ENCODE results near the gene PPP1R37.

The PPP1R37 gene

GRCh38 chr19:45140533-45140932 is 47.6 kb downstream of the PPP1R37 start:
- ATAC-seq: no peak
- TF ChIP-seq, protein P1, sequence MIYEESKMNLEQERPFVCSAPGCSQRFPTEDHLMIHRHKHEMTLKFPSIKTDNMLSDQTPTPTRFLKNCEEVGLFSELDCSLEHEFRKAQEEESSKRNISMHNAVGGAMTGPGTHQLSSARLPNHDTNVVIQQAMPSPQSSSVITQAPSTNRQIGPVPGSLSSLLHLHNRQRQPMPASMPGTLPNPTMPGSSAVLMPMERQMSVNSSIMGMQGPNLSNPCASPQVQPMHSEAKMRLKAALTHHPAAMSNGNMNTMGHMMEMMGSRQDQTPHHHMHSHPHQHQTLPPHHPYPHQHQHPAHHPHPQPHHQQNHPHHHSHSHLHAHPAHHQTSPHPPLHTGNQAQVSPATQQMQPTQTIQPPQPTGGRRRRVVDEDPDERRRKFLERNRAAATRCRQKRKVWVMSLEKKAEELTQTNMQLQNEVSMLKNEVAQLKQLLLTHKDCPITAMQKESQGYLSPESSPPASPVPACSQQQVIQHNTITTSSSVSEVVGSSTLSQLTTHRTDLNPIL (CRISPR knock-in tag; IDR thresholded peaks at IDR 0.05; ENCODE audit: low read depth): no peak
- TF ChIP-seq ESRRG (CRISPR knock-in tag; IDR thresholded peaks at IDR 0.05): no peak
- TF ChIP-seq BACH2 (CRISPR knock-in tag; IDR thresholded peaks at IDR 0.05; ENCODE audit: borderline replicate concordance): no peak
- no peak for TF ChIP-seq ZFP30 (CRISPR knock-in tag; IDR thresholded peaks at IDR 0.05)
- TF ChIP-seq POU6F1 (CRISPR knock-in tag; IDR thresholded peaks at IDR 0.05; ENCODE audit: borderline replicate concordance, low read depth): no peak
- no peak for TF ChIP-seq ZNF565 (CRISPR knock-in tag; conservative IDR thresholded peaks at IDR 0.05; ENCODE audit: low read depth)
- no peak for TF ChIP-seq SNAI2 (CRISPR knock-in tag; IDR thresholded peaks at IDR 0.05)
- TF ChIP-seq ZC3H10 (CRISPR knock-in tag; IDR thresholded peaks at IDR 0.05): no peak
- no peak for TF ChIP-seq OSR1 (CRISPR knock-in tag; IDR thresholded peaks at IDR 0.05)
- no peak for TF ChIP-seq TCF4 (CRISPR knock-in tag; IDR thresholded peaks at IDR 0.05; ENCODE audit: borderline replicate concordance)
- no peak for TF ChIP-seq ISL1 (CRISPR knock-in tag; IDR thresholded peaks at IDR 0.05)
- TF ChIP-seq, protein P2, sequence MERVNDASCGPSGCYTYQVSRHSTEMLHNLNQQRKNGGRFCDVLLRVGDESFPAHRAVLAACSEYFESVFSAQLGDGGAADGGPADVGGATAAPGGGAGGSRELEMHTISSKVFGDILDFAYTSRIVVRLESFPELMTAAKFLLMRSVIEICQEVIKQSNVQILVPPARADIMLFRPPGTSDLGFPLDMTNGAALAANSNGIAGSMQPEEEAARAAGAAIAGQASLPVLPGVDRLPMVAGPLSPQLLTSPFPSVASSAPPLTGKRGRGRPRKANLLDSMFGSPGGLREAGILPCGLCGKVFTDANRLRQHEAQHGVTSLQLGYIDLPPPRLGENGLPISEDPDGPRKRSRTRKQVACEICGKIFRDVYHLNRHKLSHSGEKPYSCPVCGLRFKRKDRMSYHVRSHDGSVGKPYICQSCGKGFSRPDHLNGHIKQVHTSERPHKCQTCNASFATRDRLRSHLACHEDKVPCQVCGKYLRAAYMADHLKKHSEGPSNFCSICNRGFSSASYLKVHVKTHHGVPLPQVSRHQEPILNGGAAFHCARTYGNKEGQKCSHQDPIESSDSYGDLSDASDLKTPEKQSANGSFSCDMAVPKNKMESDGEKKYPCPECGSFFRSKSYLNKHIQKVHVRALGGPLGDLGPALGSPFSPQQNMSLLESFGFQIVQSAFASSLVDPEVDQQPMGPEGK (CRISPR knock-in tag; IDR thresholded peaks at IDR 0.05; ENCODE audit: borderline replicate concordance): no peak
- no peak for TF ChIP-seq ZFP3 (CRISPR knock-in tag; IDR thresholded peaks at IDR 0.05)
- TF ChIP-seq CSRNP3 (CRISPR knock-in tag; IDR thresholded peaks at IDR 0.05): no peak
- no peak for TF ChIP-seq TOX (CRISPR knock-in tag; IDR thresholded peaks at IDR 0.05; ENCODE audit: borderline replicate concordance)

DNA sequence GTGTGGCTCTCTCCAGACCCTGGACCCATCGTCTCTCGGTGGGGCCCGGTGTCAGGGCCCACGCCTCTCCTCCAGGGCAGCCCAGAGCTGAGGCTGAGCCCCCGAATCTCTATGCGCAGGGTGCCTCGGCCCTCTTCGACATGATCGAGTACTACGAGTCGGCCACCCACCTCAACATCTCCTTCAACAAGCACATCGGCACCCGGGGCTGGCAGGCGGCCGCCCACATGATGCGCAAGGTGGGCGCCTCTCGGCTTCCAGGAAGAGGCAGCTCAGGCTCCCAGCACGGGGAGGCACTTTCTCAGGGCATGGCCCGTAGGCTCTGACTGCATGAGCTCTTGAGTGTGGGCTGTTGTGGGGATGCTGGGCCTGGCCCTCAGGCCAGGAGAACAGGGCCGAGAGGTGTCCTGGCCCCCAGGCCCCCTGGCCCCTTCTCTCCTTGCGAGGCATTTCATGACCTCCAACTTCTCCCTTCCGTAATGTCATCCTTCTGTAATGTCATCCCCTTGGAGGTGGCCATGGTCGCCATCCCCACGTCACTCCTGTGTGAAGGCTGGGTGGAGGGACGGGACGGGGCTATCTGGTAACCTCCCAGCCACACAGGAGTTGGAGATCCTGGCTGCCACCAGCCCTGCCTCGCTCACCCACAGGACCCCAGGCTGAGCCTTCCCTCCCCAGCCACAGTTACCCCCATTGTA is 48.4 kb downstream of the PPP1R37 start:
- ATAC-seq: no peak
- TF ChIP-seq TSHZ2 (CRISPR knock-in tag; IDR thresholded peaks at IDR 0.05) (no peak), ZNF70 (CRISPR knock-in tag; IDR thresholded peaks at IDR 0.05) (no peak), GLIS3 (CRISPR knock-in tag; IDR thresholded peaks at IDR 0.05) (no peak), ZFP30 (CRISPR knock-in tag; IDR thresholded peaks at IDR 0.05) (no peak), PPARA (CRISPR knock-in tag; IDR thresholded peaks at IDR 0.05; ENCODE audit: borderline replicate concordance) (no peak), ISL1 (CRISPR knock-in tag; IDR thresholded peaks at IDR 0.05) (no peak), ARNTL (CRISPR knock-in tag; IDR thresholded peaks at IDR 0.05; ENCODE audit: borderline replicate concordance, low read depth) (no peak), CSRNP3 (CRISPR knock-in tag; IDR thresholded peaks at IDR 0.05) (no peak), BACH2 (CRISPR knock-in tag; IDR thresholded peaks at IDR 0.05; ENCODE audit: borderline replicate concordance) (no peak), ZC3H10 (CRISPR knock-in tag; IDR thresholded peaks at IDR 0.05) (no peak), RARB (CRISPR knock-in tag; IDR thresholded peaks at IDR 0.05) (no peak), ZNF8 (CRISPR knock-in tag; IDR thresholded peaks at IDR 0.05) (no peak), POU6F1 (CRISPR knock-in tag; IDR thresholded peaks at IDR 0.05; ENCODE audit: borderline replicate concordance, low read depth) (no peak), ZFP3 (CRISPR knock-in tag; IDR thresholded peaks at IDR 0.05) (no peak), TCF4 (CRISPR knock-in tag; IDR thresholded peaks at IDR 0.05; ENCODE audit: borderline replicate concordance) (no peak), SNAI2 (CRISPR knock-in tag; IDR thresholded peaks at IDR 0.05) (no peak), CSDC2 (CRISPR knock-in tag; IDR thresholded peaks at IDR 0.05) (no peak), OSR1 (CRISPR knock-in tag; IDR thresholded peaks at IDR 0.05) (no peak)
- TF ChIP-seq, protein P2 (CRISPR knock-in tag; IDR thresholded peaks at IDR 0.05; ENCODE audit: borderline replicate concordance): no peak
